Heart left ventricle (tissue), 13 donors: ENCODE measurements around the gene CCDC127.
"Not testable (repeated sequence)": the region's sequence is repeated elsewhere in the genome, so short reads cannot be mapped to it uniquely, and the experiment has no call there.

Experiments used
- CTCF ChIP-seq, 12 donors: fragments of 200-600 bp; sonication (generic) in 4 of 12; IDR thresholded peaks; one replicate each; pipeline versions ENCODE4 v1.5.0 to v1.8.0; 2018 to 2022; ENCODE audit warnings: antibody characterized with exemption in 12 of 12, mild to moderate bottlenecking in 5 of 12
- POLR2A ChIP-seq, 2 donors: fragments of 450-650 bp; IDR thresholded peaks; one replicate each; pipeline ENCODE4 v1.6.1; 2017; ENCODE audit warnings: antibody characterized with exemption in 2 of 2, mild to moderate bottlenecking in 2 of 2, moderate library complexity in 2 of 2
- donor health status: ischemic (EF 13 %, LVEDD 7.1; RV severe dilation, severe dysfunction).
- donor health status: DM: no; HTN: yes; CAD: no.
- donor health status: DM: no; HTN: no; CAD: no.
- donor health status: ischemic (EF 25% LVEDD 6.9; RV normal size, moderate dysfunction).
- donor health status: ischemic (EF 25% LVEDD 5.7; RV mildly dilated, moderate dysfunction).
- donor health status: ischemic (EF 35%, LVEDD 5.7; RV mildly dilated, moderate dysfunction).
- donor health status: nonischemic (EF 11% LVEDD 7.7; RV severe dilation, severe dysfunction).
- donor health status: DM: yes; HTN: yes; CAD: no.
- donor health status: PGD.
- donor health status: ischemic (EF 29% LVEDD 5.4; RV normal size, mild dysfunction).
- donor health status: nonischemic (EF 23%, LVEDD 6.1; RV moderate dilation, normal function).

- TF ChIP-seq CTCF, POLR2A (IDR thresholded peaks at IDR 0.05): not testable (repeated sequence)
Measured at GRCh38 chr5:256347-256746, 38.4 kb upstream of the CCDC127 start.
